ENCODE measurements around the gene FRY.

Gene FRY

GRCh38 chr13:32267836-32268439 is 236.4 kb downstream of the FRY start:
- peak in 3 of 4 experiments; percentile 2 to 34 (median 7) for DNase-seq

- no peak for DNase-seq
Observed at GRCh38 chr13:32272021-32272683, 240.6 kb downstream of the FRY start.

GRCh38 chr13:32277839-32278238 is 246.3 kb downstream of the FRY start:
- no peak for DNase-seq

GRCh38 chr13:32278426-32278825 is 246.9 kb downstream of the FRY start:
- DNase-seq = no peak

- no peak for DNase-seq
Observed at GRCh38 chr13:32281096-32281495, 249.5 kb downstream of the FRY start.

GRCh38 chr13:32282096-32282711 is 250.6 kb downstream of the FRY start:
- no peak for DNase-seq

- DNase-seq = no peak
Observed at GRCh38 chr13:32284927-32285632, 253.5 kb downstream of the FRY start.

GRCh38 chr13:32285633-32285965 is 254.0 kb downstream of the FRY start:
- DNase-seq = no peak

GRCh38 chr13:32297206-32297605 is 265.6 kb downstream of the FRY start:
- no peak for DNase-seq

- DNase-seq = no peak
Observed at GRCh38 chr13:32298695-32299094, 267.1 kb downstream of the FRY start.

- DNase-seq = no peak
Observed at GRCh38 chr13:32299893-32300292, 268.3 kb downstream of the FRY start.

- DNase-seq = no peak
Observed at GRCh38 chr13:32300406-32300805, 268.8 kb downstream of the FRY start.

GRCh38 chr13:32300920-32301319 is 269.3 kb downstream of the FRY start:
- DNase-seq = no peak

GRCh38 chr13:32302461-32302860 is 270.9 kb downstream of the FRY start:
- DNase-seq = no peak

GRCh38 chr13:32305646-32306045 is 274.1 kb downstream of the FRY start:
- DNase-seq = no peak

GRCh38 chr13:32309312-32310133 is 277.9 kb downstream of the FRY start:
- DNase-seq = no peak

- no peak for DNase-seq
Observed at GRCh38 chr13:32310134-32310706, 278.6 kb downstream of the FRY start.

- DNase-seq = no peak
Observed at GRCh38 chr13:32311188-32311897, 279.8 kb downstream of the FRY start.

- peak; percentile 8 to 35 (median 30) for DNase-seq
Observed at GRCh38 chr13:32314271-32315237, 283.0 kb downstream of the FRY start.

GRCh38 chr13:32315238-32316027 is 283.9 kb downstream of the FRY start, which contains the start of the genes BRCA2 and ZAR1L:
BRCA2 (plus strand) TSS chr13:32315508; CDS start chr13:32316461, 953 bp downstream.
ZAR1L (minus strand) TSS chr13:32315363; CDS start chr13:32311925, 3,438 bp downstream.
- peak; percentile 71 to 82 (median 76) for DNase-seq
